Pancreas (tissue), 10 donors: ENCODE results near the gene TRIM8. TPM values are rescaled to one million over a fixed set of nuclear protein-coding genes. Genes with fewer than 3 reads are reported as not detected.

ENCODE experiments used
- ATAC-seq, 4 donors: fragments of 200-7000 bp; cut with Tn5 transposase; one replicate each; pipeline versions ENCODE4 v1.8.0 to v1.9.1; 2020; ENCODE audit warnings: mild to moderate bottlenecking in 4 of 4, moderate library complexity in 4 of 4
- DNase-seq, 6 donors: peaks; one replicate each; pipeline ENCODE4 v3.0.0-alpha.2; 2020
- FAIRE-seq: peaks from 2 replicates; lab custom pipeline; 2012; peaks lifted over from hg19 to GRCh38; lab: Jason Lieb, UNC
- H3K27ac ChIP-seq, 4 donors: fragments of 200-600 bp; sonication (generic); 1 replicate in 3 of 4; 2 replicates in 1 of 4; pipeline versions ENCODE4 v1.5.0 to v1.8.0; 2020
- H3K27me3 ChIP-seq, 4 donors: fragments of 200-600 bp; one replicate each; pipeline ENCODE4 v1.8.0; 2021
- H3K36me3 ChIP-seq, 3 donors: fragments of 200-600 bp; sonication (generic) in 1 of 3; one replicate each; pipeline versions ENCODE4 v1.5.0 to v1.8.0; 2020 to 2021
- H3K4me1 ChIP-seq, 3 donors: fragments of 200-600 bp; one replicate each; pipeline ENCODE4 v1.8.0; 2021
- H3K4me3 ChIP-seq, 4 donors: fragments of 200-600 bp; sonication (generic) in 2 of 4; one replicate each; pipeline versions ENCODE4 v1.5.0 to v1.8.0; 2020 to 2021
- H3K9me3 ChIP-seq, 4 donors: fragments of 200-600 bp; one replicate each; pipeline ENCODE4 v1.8.0; 2021
- WGBS, 2 donors: extraction: QIAGEN DNeasy Blood & Tissue Kit; methylation state at CpG; one replicate each; pipeline ENCODE4 v1.1.7; 2013; 5-methylcytosine and 5-hydroxymethylcytosine counted together
- intact Hi-C, 3 donors: fragments of 100-400 bp; cut with DNase I; formaldehyde crosslinking; loops; one replicate each; pipeline versions ENCODE4 v1.11.1 to v1.14.2; 2022
- polyA plus RNA-seq, 2 donors: library from polyadenylated mRNA; stranded (reverse); fragments of 200-250 nt; gene quantifications; one replicate each; pipeline ENCODE4 v1.2.3, GENCODE V29; 2013
- total RNA-seq, 6 donors: library from RNA; stranded (reverse); fragmentation: NEBNext Ultra II Directional in 4 of 6; extraction: Animal tissue kit (Norgen Biotek cat#: 25700) in 4 of 6; gene quantifications; one replicate each; pipeline versions ENCODE4 v1.2.1 to v1.2.4, GENCODE V29; 2021 to 2023
- TF ChIP-seq, protein P1 (sequence below), 4 donors: fragments of 200-600 bp; sonication (generic) in 3 of 4; IDR thresholded peaks; one replicate each; pipeline versions ENCODE4 v1.5.0 to v1.8.0; 2021; ENCODE audit warnings: antibody characterized with exemption in 4 of 4
- donor health status: healthy with polysubstance abuse.
- donor health status: DM: no; HTN: no; CAD: no; lungs with moderate emphysema.
- donor health status: DM: no; HTN: no; CAD: no.
- donor health status: control.
- donor health status: control.
- donor health status: Bipolar disorder and iron deficiency.
- donor health status: DM: yes; HTN: yes; CAD: no.
- donor health status: DM: no; HTN: no; CAD: no.
- donor health status: DM: no; HTN: no; CAD: no.
- donor health status: DM: yes; HTN: yes; CAD: no.

Gene TRIM8
- total and polyA plus RNA-seq, 8 donors: 42.2 to 106 (median 74.1) TPM

DNA sequence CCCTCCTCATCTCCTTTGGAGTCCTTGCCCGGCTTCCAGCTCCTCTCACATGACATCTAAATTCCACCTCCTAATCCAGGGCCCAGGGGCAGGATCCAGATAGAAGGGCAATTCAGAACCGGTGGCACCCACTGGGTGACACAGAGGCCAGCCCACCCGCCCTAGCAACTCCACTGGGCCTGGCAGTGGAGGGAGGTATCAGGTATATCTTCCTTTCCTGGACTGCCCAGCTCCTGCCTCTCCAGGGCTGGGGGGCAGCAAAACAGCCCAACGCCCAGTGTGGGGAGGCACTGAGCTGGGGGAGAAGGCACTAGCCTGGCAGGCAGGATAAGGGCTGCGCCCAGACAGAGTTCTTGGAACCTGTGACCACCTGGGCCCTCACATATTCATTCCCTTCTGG lies 10.4 kb upstream of the TRIM8 start:
- DNase-seq: no peak
- no peaks in the 10 kb centered on the region for H3K9me3 ChIP-seq
- no peaks in the 10 kb centered on the region for H3K27me3 ChIP-seq
- intact Hi-C loops: no loop called here
- no peak overlapping the region for H3K4me3 ChIP-seq
- H3K27ac ChIP-seq: no peak overlapping the region
- 82 to 83% methylated on average over 5 of the region's 5 CpGs for WGBS, 2 donors
- no peak for FAIRE-seq
- TF ChIP-seq, protein P1, sequence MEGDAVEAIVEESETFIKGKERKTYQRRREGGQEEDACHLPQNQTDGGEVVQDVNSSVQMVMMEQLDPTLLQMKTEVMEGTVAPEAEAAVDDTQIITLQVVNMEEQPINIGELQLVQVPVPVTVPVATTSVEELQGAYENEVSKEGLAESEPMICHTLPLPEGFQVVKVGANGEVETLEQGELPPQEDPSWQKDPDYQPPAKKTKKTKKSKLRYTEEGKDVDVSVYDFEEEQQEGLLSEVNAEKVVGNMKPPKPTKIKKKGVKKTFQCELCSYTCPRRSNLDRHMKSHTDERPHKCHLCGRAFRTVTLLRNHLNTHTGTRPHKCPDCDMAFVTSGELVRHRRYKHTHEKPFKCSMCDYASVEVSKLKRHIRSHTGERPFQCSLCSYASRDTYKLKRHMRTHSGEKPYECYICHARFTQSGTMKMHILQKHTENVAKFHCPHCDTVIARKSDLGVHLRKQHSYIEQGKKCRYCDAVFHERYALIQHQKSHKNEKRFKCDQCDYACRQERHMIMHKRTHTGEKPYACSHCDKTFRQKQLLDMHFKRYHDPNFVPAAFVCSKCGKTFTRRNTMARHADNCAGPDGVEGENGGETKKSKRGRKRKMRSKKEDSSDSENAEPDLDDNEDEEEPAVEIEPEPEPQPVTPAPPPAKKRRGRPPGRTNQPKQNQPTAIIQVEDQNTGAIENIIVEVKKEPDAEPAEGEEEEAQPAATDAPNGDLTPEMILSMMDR (IDR thresholded peaks at IDR 0.05): no peak
- H3K36me3 ChIP-seq: peaks cover 0 to 9% (median 0%) of the 10 kb centered on the region in 3 donors
- no peak for ATAC-seq
- H3K4me1 ChIP-seq: no peaks in the 10 kb centered on the region

DNA sequence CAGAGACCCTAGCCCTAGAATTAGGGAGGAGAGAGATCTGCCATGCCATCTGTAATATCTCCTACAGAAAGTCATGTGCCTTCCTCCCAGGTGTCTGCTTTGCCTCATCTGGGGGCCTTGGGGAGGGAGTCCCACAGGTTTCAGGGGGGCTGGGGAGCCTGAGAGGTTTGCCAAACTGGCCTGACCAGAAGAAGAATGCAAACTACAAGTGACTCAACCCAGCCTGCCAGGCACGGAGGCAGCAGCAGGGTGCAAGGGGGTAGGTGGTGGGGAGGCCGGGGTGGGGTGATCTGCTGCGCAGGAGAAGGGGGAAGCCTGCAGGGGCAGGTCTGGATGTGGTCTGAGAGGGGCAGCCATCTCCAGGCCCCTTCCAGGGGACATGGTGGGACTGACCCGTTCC lies 9.6 kb upstream of the TRIM8 start:
- intact Hi-C loops: no loop called here
- Histone ChIP-seq H3K27me3 (no peaks in the 10 kb centered on the region), H3K36me3 (peaks cover 0 to 9% (median 0%) of the 10 kb centered on the region in 3 donors), H3K4me1 (no peaks in the 10 kb centered on the region), H3K9me3 (no peaks in the 10 kb centered on the region), H3K4me3 (no peak overlapping the region), H3K27ac (no peak overlapping the region)
- FAIRE-seq: no peak
- TF ChIP-seq, protein P1 (IDR thresholded peaks at IDR 0.05): no peak
- ATAC-seq: peak in 1 of 4 donors; percentile 28
- 49 to 53% methylated on average over 4 of the region's 4 CpGs for WGBS, 2 donors
- no peak for DNase-seq

DNA sequence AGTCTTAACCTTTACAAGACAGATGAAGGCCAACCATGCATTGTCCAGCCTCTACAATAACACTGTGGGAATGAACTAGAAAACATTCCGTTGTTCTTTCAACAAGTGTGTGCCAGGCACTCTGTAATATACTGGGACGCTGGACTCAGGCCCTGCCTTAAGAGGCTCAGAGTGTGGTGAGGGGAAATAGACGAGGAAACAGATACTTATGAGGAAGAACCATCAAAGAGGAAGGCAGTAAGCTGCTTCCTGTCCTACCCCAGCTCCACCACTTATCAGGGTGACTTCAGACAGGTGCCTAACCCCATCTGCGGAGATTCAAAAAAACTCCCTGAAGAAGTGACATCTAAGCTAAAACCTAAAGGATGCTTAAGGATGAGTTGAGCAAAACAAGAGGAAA lies 8.9 kb upstream of the TRIM8 start:
- WGBS, 2 donors: 57 to 66% methylated on average over 4 of the region's 4 CpGs
- TF ChIP-seq, protein P1 (IDR thresholded peaks at IDR 0.05): no peak
- Histone ChIP-seq H3K27ac (no peak overlapping the region), H3K36me3 (peaks cover 0 to 3% (median 0%) of the 10 kb centered on the region in 3 donors), H3K27me3 (no peaks in the 10 kb centered on the region), H3K4me1 (no peaks in the 10 kb centered on the region), H3K4me3 (no peak overlapping the region), H3K9me3 (no peaks in the 10 kb centered on the region)
- FAIRE-seq (no peak), ATAC-seq (no peak), DNase-seq (no peak)
- intact Hi-C loops: no loop called here

DNA sequence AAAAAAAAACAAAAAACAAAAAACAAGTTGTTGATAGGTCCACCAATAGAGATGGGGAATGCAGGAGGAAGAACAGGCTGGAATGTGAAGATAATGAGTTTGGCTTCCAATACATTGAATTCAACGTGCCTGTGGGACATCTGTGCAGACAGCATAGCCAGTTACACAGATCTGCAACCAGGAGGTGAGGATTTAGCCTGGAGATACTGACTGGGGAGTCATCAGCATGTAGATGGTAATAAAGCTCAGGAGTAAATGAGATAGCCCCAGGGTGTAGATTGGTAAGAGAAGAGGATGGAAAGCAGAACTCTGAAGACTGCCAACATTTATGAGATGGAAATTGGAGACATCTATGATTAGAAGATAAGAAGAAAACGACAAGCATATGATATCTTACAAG lies 4.7 kb upstream of the TRIM8 start:
- intact Hi-C loops: no loop called here
- DNase-seq: no peak
- no peak for FAIRE-seq
- WGBS, 2 donors: 13 to 22% methylated on average over 2 of the region's 2 CpGs
- TF ChIP-seq, protein P1 (IDR thresholded peaks at IDR 0.05): no peak
- no peaks in the 10 kb centered on the region for H3K27me3 ChIP-seq
- H3K36me3 ChIP-seq: no peaks in the 10 kb centered on the region
- H3K4me1 ChIP-seq: peaks cover 4 to 11% (median 6%) of the 10 kb centered on the region in 3 donors
- no peak for ATAC-seq
- no peak overlapping the region for H3K27ac ChIP-seq
- no peak overlapping the region for H3K4me3 ChIP-seq
- no peaks in the 10 kb centered on the region for H3K9me3 ChIP-seq

DNA sequence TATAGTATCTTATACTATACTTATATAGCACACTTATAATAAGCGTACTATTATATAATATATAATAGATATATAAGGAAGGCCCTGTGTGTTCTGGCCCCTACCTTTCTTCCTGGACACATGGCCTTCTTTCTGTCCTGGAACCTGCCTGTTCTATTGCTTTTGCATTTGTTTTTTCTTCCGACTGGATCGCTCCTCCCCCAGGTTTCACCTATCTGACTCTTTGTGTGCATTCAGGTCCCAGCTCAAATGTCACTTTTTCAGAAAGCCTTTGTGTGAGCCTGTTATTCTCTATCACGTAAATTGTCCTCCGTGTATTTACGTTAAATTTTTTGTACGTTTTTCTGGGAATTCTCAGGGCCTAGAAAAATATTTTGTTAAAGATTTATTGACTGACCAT lies 2.9 kb upstream of the TRIM8 start:
- FAIRE-seq: no peak

More for the DNA sequence above, 2.9 kb upstream of the TRIM8 start:
- ATAC-seq: no peak
- H3K4me3 ChIP-seq: peak overlapping the region; percentile 21 to 90 (median 77)
- no peaks in the 10 kb centered on the region for H3K27me3 ChIP-seq
- DNase-seq: peak in 1 of 6 donors; percentile 40
- TF ChIP-seq, protein P1 (IDR thresholded peaks at IDR 0.05): no peak
- intact Hi-C loops: no loop called here
- H3K4me1 ChIP-seq: peaks cover 4 to 11% (median 6%) of the 10 kb centered on the region in 3 donors
- WGBS, 2 donors: 3 to 8% methylated on average over 7 of the region's 7 CpGs
- peak overlapping the region; percentile 95 to 99 (median 98) for H3K27ac ChIP-seq
- H3K36me3 ChIP-seq: no peaks in the 10 kb centered on the region
- no peaks in the 10 kb centered on the region for H3K9me3 ChIP-seq
